Adrenal gland (tissue), 12 donors: ENCODE results near the gene NPR2. TPM values are rescaled to one million over a fixed set of nuclear protein-coding genes. Genes with fewer than 3 reads are reported as not detected.

Source experiments
- DNase-seq, 7 donors: peaks; one replicate each; pipeline ENCODE4 v3.0.0-alpha.2; 2019 to 2020
- H3K27ac ChIP-seq, 5 donors: fragments of 200-600 bp; sonication (generic) in 4 of 5; 1 replicate in 3 of 5; 2 replicates in 2 of 5; pipeline versions ENCODE4 v1.5.1 to v1.8.0; 2016 to 2020; ENCODE audit warnings: mild to moderate bottlenecking in 1 of 5
- H3K27me3 ChIP-seq: fragments of 200-600 bp; 2 replicates; pipeline ENCODE4 v1.8.0; 2021
- H3K36me3 ChIP-seq, 2 donors: fragments of 200-600 bp; replicated peaks in 1 of 2; 1 replicate in 1 of 2; 2 replicates in 1 of 2; pipeline versions ENCODE4 v1.5.1 to v1.8.0; 2018 to 2022
- H3K4me1 ChIP-seq, 2 donors: fragments of 200-600 bp; replicated peaks in 1 of 2; 1 replicate in 1 of 2; 2 replicates in 1 of 2; pipeline versions ENCODE4 v1.5.1 to v1.8.0; 2018 to 2021
- H3K4me3 ChIP-seq, 4 donors: fragments of 200-600 bp; sonication (generic) in 3 of 4; one replicate each; pipeline ENCODE4 v1.5.1; 2016 to 2018
- H3K9me3 ChIP-seq, 3 donors: fragments of 200-600 bp; sonication (generic) in 1 of 3; replicated peaks in 1 of 3; 1 replicate in 2 of 3; 2 replicates in 1 of 3; pipeline versions ENCODE4 v1.5.1 to v1.8.0; 2016 to 2021
- CTCF ChIP-seq, 6 experiments: fragments of 450-650 bp in 4 of 6; fragments of 200-600 bp in 2 of 6; sonication (generic) in 1 of 6; IDR thresholded peaks; 1 replicate in 5 of 6; 2 replicates in 1 of 6; pipeline versions ENCODE4 v1.5.1 to v1.8.0; 2016 to 2021; ENCODE audit warnings: antibody characterized with exemption in 6 of 6, mild to moderate bottlenecking in 2 of 6, moderate library complexity in 1 of 6
- POLR2A ChIP-seq, 2 donors: fragments of 450-650 bp; IDR thresholded peaks; one replicate each; pipeline ENCODE4 v1.6.1; 2017; ENCODE audit warnings: antibody characterized with exemption in 2 of 2, mild to moderate bottlenecking in 2 of 2, moderate library complexity in 1 of 2
- WGBS, 4 donors: extraction: QIAGEN DNeasy Blood & Tissue Kit in 2 of 4; methylation state at CpG; one replicate each; pipeline versions ENCODE4 v1.1.5 to v1.1.7; 2013 to 2017; 5-methylcytosine and 5-hydroxymethylcytosine counted together
- intact Hi-C, 2 donors: fragments of 100-400 bp; cut with DNase I; formaldehyde crosslinking; loops; one replicate each; pipeline versions ENCODE4 v1.14.1 to v1.15.0; 2022 to 2023
- polyA plus RNA-seq, 3 donors: library from polyadenylated mRNA; stranded (reverse); fragments of 200-250 nt in 2 of 3; fragments of 350-450 nt in 1 of 3; fragmentation: Illumina TruSeq in 1 of 3; extraction: RNeasy Lipid Tissue Mini Kit (QIAGEN cat#74804) in 1 of 3; gene quantifications; one replicate each; pipeline ENCODE4 v1.2.3, GENCODE V29; 2013 to 2014
- total RNA-seq, 9 donors: library from RNA; depleted of rRNA in 4 of 9; stranded (reverse); fragments of >200 nt in 4 of 9; fragments of 120-200 nt in 1 of 9; fragmentation: NEBNext Ultra II Directional in 1 of 9; extraction: Animal tissue kit (Norgen Biotek cat#: 25700) in 1 of 9; gene quantifications; one replicate each; pipeline versions ENCODE4 v1.1.0 to v1.2.4, GENCODE V29; 2013 to 2023
- donor health status: healthy with polysubstance abuse.
- donor health status: Bipolar disorder and iron deficiency.
- donor health status: DM: yes; HTN: yes; CAD: no.
- donor health status: DM: no; HTN: no; CAD: no.
- donor health status: DM: no; HTN: no; CAD: no.
- donor health status: DM: yes; HTN: yes; CAD: no.

Gene NPR2
- total and polyA plus RNA-seq, 12 donors: 5.6 to 69.9 (median 24.1) TPM

DNA sequence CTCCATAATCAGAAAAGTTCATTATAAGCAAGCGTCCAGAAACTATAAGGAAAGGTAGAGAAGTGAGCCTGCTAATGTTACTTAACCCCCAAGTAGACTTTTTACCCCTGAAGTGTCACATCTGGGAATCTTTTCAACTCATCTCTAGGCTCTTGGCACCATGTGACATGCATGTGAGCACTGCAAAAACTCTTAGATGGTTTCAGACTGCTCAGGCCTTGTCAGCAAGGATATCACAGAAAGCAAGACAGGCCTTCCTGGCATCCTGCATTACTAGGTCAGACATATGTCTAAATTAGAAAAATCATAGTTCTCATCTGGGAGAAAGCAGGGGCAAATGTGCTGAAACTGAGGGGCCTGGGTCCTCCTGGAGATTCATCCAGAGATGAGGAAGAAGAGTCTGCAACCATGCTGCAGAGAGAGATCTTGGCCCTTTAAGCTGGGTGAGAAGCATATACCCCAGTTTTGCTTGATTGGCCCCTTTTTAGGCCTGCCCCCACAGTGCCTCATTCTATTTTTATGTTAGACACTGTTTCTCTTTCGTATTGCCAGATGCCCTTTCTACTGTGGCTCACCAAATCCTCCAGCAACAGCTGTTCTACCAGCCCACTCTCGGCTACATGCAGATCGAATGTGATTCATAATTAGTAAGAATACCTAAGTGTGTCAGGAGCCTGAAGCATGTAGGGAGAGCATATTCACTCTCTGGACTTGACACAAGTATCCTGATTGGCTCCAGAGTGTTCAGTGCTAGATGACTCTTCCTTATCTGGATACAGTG is 56.6 kb downstream of the NPR2 start:
- Histone ChIP-seq H3K4me1 (peaks cover 17 to 33% of the 10 kb centered on the region in 2 donors), H3K36me3 (peaks cover 0 to 5% of the 10 kb centered on the region in 2 donors), H3K27ac (peak overlapping the region in 2 of 5 donors; percentile 67 to 69), H3K27me3 (no peaks in the 10 kb centered on the region), H3K4me3 (no peak overlapping the region), H3K9me3 (no peaks in the 10 kb centered on the region)
- peak in 1 of 2 donors; percentile 29 for TF ChIP-seq POLR2A (IDR thresholded peaks at IDR 0.05)
- no peak for TF ChIP-seq CTCF (IDR thresholded peaks at IDR 0.05)
- WGBS, 4 donors: 44 to 56% (median 55%) methylated on average over 4 of the region's 4 CpGs
- intact Hi-C loops: no loop called here
- DNase-seq: peak in 6 of 7 donors; percentile 43 to 77 (median 63)

- Histone ChIP-seq H3K27ac (no peak overlapping the region), H3K4me3 (no peak overlapping the region), H3K4me1 (peaks cover 6 to 7% of the 10 kb centered on the region in 2 donors), H3K9me3 (no peaks in the 10 kb centered on the region), H3K36me3 (no peaks in the 10 kb centered on the region), H3K27me3 (no peaks in the 10 kb centered on the region)
- TF ChIP-seq POLR2A (IDR thresholded peaks at IDR 0.05) (no peak), CTCF (IDR thresholded peaks at IDR 0.05) (no peak)
- 69 to 100% (median 96%) methylated on average over 2 of the region's 2 CpGs for WGBS, 4 donors
- intact Hi-C loops: no loop called here
- peak in 2 of 7 donors; percentile 7 to 21 for DNase-seq
Observed at GRCh38 chr9:35852267-35852815, 61.0 kb downstream of the NPR2 start.

GRCh38 chr9:35852876-35853865 is 61.8 kb downstream of the NPR2 start:
- DNase-seq: peak in 2 of 7 donors; percentile 13 to 45
- intact Hi-C loops: no loop called here
- Histone ChIP-seq H3K4me3 (no peak overlapping the region), H3K36me3 (no peaks in the 10 kb centered on the region), H3K9me3 (no peaks in the 10 kb centered on the region), H3K27me3 (no peaks in the 10 kb centered on the region), H3K27ac (no peak overlapping the region), H3K4me1 (peaks cover under 1% of the 10 kb centered on the region in 2 donors)
- TF ChIP-seq CTCF (IDR thresholded peaks at IDR 0.05) (no peak), POLR2A (IDR thresholded peaks at IDR 0.05) (no peak)
- 90 to 96% (median 93%) methylated on average over 11 to 25 of the region's 25 CpGs for WGBS, 4 donors
